ENCODE measurements around the gene RBM19.

GRCh38 chr12:113882690-113883089 is 83.4 kb downstream of the RBM19 start:
- TF ChIP-seq POLR2AphosphoS5 (IDR thresholded peaks at IDR 0.05; ENCODE audit: low read depth, low read length) (no peak), FOXP2 (optimal IDR thresholded peaks at IDR 0.05; ENCODE audit: borderline replicate concordance, extremely low read depth, extremely low read length, insufficient read depth) (no peak)

Measured in PFSK-1 (cell line).